Kidney glomerular epithelial cell (primary cell): ENCODE results near the gene CACNA1C.

Experiments
- DNase-seq: peaks from one replicate; lab custom pipeline; 2025; lab: John Stamatoyannopoulos, UW

The CACNA1C gene

DNA sequence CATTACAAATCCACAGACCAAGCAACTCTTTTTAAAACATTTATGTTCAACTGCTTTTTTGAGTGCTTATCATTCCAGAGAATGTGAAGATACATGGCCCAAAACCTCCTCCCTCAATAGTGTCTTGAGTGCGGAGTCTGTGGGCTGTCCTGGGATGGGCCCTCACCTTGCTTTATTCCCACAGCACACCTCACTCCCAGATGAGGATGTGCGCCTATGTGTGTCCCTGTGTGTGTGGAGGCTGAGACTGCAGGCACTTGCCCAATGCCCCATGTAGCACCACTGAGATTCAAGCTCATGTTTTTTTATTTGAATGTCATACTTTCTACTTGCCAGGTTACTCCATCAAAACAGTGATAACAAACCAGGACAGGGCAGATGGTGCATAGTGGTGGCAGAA lies 291.7 kb downstream of the CACNA1C start:
- DNase-seq, result no peak

DNA sequence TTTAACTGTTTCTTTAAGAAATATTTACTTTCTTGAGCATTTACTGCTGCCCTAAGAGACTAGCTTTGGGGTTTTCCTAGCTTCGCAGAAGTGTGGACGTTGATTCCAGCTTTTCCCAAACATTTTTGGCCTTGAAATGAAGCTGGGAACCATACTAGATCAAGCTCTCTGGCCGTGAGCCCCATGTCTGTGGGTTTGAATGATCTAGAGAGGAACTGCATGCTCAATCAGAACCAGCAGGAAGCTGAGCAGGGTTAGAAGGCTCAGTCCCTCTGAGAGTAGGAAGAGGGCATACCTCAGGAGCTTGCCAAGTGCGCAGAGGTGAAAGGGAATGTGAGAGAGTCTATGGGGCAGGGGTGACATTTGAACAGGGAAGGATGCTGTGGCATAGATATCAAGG lies 292.1 kb downstream of the CACNA1C start:
- no peak for DNase-seq

DNA sequence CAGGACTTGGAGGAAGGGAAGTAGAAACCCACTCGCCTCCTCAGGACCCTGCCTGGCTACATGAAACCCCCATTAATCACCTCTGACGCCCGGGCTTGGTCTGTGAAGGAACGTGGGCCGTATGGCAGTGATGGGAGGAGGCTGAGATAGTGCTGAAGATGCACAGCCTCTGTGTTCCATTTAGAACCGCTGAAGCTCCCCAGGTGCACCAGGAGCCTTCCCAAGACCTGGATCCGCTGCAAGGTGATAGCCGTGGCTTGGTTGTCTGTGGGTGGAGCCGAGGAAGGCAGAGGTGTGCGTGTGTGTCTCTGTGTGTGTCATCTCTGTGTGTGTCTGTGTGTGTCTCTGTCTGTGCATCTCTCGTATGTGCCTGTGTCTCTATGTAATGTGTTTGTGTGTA lies 293.1 kb downstream of the CACNA1C start:
- no peak for DNase-seq

DNA sequence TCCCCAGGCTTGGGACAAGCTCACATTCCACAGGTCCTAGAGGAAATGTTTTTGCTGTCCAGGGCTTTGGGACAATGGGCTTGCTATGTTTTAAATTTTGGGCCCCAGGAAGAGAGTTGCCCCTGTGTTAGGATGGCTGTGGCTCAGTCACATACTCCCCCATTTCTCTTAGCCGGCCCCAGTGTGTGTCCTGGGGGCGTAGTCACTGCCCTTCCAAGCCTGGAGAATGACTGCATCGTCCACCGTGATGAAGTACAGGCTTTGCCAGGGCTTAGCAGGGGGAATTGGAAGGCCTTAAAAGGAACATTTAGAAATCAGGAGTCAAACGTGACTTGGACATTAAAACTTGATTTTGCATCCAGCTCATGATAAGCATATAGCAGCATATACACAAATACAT lies 293.6 kb downstream of the CACNA1C start:
- no peak for DNase-seq

DNA sequence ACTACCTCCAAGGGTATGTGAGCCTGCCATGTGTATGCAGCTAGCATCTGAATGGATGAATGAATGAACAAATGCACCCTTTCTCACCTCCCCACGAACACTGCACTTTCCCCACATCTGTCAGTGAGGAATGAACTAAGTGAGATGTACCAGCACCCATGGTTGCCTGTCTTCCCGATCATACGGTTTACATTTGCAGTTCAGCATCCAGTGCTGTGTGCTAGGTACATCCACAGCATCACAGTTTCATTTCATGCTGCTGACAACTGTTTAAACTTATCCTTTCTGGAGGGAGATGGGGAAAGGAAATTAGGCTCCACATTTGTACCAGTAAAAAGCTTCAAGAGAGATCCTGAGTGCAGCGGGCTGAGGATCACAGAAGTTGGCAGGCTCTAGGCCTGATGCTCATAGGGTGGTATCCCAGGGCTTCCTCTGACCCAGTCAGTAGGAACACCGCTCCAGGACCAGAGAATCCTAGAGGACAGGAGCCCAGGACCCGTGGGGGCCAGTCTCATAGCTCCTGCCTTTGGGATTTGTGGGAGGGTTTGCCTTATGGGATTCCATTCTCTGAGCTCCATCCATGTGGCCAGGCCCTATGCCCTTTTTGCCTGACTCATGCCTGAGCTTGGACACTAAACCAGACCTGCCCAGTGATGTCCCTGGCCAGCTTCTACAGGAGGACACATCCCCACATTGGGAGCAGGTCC lies 294.5 kb downstream of the CACNA1C start:
- no peak for DNase-seq

DNA sequence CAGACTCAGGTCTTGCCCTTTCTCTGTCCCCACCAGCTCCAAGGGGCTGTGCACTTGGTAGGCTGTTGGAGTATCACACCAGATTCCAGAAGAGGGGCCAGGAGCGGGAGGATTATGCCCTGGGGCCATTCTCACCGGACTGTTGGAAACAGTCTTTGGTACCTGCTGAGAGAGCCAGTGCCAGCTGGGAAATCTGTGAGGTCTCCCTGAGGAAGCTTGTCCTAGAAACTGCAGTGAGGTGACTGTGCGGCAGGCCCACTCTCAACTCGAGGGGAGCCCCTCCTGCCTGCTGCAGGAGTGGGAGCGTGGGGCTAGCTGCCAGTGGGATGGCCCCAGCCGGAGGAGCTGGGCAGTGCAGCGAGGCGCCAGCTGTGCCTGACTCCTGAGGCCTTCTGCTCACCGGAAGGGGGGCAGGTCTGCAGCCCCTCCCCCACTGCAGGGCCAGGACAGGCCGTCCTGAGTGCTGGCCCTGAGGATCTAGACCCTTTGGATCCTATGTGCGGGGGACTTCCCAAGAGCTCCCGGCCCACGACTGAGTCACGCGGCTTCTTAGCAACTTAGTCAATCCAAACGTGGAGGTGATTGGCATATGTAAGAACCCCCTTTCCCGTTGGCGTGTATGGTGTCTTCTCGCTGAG lies 295.2 kb downstream of the CACNA1C start:
- DNase-seq, result no peak

DNA sequence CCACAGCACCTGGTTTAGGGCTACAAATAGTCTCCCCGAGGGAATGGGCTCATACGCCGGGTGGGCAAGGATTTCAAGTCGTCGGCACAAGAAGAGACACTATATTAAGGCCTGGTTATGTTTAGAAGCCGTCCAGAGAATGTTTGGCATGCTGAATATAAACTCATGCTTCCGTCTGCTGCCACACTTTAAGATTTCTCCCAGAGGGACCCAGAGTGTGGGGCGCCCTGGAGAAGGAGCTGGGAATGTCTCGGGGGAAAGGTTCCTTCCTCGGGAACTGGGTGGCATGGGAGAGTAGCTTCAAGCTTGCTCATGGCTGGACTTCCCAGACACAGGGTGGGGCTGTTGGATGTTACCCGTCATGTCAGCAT lies 295.7 kb downstream of the CACNA1C start:
- DNase-seq, result no peak

DNA sequence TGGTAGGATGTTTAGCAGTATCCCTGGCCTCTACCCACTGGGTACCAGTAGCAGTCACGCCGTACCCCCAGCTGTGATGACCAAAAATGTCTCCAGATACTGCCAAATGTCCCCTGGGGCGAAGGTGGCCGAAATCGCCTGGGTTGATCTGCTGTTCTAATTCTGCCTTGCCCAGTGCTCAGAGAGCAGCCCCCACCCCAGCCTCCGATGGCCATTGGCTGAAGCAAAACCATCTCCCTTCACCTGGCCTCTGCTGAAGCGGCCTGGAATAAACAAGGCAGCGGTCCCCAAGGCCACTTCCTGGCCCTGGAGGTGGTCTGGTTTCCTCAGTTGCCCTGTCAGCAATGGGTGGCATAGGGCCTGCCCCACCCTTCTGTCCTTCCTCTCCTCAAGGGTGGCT lies 298.4 kb downstream of the CACNA1C start:
- no peak for DNase-seq

DNA sequence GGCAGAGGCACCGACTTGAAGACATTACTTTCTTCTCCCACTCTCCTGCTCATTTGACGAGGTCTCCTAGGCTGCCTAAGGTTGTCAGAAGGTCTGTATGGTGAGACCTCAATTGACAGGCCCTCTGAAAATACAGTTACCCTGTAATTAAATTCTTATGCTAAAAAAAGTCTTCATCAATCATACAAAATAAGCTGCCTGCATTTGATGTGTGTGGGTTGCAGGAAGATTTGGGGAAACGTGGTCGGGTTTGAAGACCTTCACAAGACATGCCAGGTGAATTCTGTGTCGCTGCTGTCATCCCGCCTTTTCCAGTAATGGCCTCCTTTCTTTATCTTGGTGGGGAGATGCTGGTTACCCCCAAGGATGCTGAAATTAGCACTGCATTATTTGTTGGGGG lies 299.4 kb downstream of the CACNA1C start:
- DNase-seq, result no peak

DNA sequence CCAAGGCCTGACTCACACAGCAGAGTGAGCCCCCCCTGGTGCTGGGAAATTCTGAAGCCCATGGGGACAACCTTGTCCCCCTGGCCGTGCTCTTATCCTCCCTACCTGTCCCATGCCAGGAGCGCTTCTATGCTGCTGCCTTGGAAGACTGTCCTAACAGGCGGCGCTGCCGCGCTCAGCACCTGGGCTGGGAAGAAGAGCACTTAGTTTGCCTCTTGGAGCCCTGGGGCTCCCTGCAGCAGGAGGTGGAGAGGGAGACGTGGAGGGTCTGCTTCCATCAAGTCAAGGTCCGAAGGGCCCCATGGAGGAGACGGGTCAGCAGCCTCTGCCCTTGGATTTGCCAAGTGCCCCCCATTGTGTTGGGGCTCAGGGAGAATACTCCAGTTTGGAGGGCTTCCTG lies 300.5 kb downstream of the CACNA1C start:
- DNase-seq, result no peak

DNA sequence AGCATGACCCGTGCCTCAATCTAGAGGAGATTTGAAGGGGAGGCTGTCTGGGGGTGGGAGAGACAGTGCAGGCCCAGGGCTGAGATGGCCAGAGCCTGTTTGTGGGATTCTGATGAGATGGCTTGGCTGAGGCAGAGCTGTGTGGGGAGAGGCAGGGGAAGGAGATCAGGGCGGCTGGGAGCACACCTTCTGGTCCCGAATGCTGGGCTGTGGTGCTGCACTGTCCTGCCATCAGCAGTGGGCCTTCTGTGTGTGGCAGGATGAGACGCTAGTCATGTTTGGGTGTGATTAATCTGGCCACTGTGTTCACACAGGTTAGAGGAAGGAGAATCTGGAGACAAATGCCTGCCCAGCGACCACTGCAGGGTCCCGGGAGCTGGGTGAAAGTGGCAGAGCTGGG lies 300.9 kb downstream of the CACNA1C start:
- no peak for DNase-seq

DNA sequence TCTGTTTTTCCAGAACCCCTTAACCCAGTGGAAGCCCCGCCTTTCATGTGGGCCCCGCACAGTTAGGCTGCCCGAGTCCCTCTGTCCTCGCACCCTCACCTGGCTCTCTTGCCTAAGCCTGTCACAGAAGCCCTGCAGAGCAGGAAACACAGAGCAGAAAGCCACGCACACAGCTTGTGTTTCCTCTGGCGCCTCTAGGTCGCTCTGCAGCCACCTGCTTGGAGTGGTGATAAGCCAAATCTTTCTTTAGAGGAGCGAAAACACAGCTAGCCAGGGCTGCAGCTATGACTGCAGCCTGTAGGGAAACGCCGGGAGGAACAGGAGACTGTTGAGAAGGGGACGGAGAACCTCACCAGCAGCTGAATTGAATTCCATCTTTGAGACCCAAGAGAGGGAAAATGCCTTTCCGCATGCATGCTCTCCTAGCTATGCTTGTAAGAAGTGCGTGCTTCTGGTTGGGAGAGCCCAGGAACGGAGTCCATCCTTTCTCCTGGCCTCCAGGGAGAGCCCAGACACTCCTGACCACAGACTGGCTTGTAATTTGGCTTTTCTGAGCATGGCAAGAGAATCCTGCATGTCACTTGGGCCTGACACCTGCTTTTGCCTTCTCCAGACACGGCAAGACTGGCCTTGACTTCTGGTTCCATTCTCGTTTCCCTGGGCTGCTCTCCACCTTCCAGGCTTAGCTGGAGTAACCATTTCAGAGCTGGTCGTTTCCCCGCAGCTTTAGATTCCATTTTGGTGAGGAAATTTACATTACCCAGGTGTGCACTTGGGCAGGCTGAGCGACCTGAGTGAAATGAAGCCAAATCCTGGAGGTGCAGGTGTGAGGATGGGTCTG lies 301.6 kb downstream of the CACNA1C start:
- peak; percentile 51 for DNase-seq

DNA sequence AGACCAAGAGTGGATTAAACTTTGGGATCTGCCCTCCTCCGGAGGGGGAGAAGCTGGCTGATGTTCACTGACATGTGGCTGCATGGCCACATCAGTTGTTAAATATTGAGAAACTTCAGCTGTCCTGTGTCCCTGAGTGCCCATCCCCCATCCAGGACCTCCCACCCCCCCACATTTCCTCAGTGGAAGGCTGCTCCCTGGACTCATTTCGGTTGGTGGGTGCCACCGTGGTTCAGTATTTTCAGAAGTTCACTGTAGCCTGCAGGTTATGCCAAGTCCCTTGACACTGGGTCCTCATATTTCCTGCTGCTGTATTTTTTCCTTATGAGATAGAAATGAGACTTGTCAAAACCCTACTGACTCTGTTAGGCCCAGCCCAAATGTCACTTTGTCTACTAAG lies 302.4 kb downstream of the CACNA1C start:
- no peak for DNase-seq

DNA sequence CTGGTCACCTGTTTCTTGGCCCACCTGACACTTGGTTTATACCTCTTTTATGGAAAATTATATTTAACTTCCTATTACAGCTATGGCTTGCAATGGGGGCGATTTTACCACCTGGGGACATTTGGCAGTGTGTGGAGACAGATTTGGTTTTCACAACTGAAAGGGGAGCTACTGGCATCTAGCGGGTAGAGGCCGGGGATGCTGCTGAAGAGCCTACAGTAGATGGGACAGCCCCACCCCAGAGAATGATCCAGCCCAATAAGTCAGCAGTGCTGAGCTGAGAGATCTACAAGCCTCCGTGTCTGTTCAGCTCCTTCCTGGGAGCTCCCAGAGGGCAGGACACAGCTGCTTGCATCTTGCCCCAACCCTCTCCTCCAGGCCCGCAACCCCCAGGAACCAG lies 302.8 kb downstream of the CACNA1C start:
- no peak for DNase-seq

DNA sequence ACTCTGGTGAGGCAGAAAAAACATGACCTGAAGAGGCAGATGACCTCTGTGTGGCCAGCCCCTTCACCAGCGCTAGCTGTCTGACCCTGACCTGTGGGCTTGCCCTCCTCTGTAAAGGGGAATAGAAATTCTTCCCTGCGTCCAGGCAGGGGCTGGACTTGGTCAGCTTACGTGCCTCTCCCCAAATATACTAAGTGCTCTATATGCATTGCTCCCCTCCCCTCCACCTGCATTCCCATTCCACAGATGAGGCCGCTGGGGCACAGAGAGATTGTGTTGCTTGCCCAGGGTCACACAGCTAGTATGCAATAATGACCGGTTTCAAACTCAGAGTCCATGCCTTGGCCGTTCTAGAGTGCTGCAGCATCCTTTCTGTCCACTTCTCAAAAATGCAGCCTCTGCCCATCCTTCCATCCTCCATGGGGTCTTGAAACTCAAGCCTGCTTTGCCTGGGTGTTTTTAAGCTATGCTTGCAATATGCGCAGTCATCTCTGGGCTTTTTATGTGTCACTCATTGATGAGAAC lies 303.9 kb downstream of the CACNA1C start:
- no peak for DNase-seq

DNA sequence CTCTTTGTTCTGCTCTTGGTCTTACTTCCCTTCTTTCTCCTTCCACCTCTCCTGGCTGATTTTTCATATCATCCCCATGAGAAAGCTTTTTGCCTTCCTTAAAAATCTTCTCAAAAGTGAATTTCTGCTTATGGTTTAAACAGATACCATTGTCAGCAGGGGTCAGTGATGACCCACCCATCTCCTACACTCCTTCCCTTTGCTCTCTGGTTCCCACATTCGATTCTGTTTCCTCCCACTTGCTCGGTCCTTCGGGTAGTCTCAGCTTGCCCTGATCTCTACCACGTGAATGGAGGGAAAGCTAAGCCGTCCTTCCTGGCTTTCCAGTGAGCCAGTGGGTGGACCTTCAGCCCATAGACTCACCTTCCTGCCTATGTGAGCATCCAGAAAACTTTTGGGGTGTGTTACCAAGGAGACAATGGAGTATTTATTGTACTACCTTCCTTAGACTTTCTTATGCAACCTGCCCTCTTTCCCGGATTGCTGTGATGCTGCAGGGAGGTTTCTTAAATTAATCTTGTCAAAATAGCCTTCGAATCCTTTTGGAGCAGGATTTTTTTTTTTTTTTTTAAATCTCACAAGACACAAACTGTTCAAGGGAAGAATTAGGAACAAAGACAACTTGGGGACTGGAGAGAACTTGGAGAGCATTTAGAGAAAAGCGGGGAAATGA lies 306.3 kb downstream of the CACNA1C start:
- no peak for DNase-seq

DNA sequence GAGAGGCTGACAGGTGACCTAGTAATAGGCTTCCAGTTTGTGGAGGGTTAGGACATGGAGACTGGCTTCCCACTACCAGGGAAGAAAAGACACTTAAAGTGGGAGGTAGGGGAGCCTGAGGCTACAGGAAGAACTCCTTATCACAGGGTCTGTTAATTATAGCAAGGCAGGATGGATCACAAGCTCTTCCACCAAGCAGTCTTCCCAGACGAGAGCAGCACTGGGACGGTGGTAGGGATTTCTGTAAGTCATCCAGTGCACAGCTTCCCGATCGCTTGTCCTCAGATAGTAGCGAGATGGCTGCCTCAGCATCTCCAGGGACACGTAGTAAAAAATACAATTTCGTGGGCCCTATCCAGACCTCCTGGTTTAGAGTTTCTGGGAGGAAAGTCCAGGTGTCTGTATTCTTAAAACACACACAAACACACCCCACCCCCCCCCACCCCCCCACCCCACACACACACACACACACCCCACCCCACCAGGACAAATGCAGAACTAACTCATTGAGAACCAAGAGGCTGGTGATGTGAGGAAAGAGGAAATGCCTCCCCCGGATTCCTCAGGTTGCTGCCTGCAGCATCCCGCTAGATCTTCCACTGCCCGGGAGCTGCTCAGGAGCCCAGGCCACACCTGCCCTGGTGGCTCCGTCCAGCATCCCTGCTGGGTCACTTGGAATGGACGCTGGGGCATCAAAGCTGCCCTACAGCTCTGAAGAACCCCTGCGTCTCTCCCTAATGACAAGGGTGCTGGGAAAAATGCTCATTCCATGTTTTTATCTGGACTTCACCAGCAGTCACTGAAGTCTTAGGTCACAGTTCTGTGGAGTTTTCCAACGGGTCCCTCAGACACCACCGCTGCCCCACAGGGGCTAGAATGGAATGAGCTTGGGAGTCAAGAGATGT lies 307.2 kb downstream of the CACNA1C start:
- no peak for DNase-seq

DNA sequence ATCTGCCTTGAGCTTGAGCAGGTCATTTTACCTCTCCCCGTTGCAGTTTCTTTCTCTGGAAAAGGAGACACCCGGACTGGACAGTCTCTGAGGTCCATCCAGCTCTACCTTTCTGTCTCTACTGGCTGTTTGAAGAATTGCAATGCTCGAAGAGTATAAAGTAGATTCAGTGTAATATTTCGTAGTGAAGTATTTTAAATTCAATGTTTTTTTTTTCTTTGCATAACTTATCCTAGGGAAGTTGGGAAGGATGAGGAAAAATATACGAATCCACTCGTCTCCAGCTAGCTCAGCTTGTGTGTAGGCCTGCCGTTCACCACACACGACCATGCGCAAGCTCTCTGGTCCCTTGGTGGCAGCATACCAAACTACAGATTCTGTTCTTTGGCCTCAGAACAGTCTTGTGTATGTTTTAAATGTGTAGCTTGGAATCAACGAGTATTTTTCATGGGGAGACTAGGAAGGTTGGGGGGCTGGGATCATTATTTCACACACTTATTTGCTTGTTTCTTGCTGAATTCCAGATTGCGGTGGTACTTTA lies 307.9 kb downstream of the CACNA1C start:
- no peak for DNase-seq

DNA sequence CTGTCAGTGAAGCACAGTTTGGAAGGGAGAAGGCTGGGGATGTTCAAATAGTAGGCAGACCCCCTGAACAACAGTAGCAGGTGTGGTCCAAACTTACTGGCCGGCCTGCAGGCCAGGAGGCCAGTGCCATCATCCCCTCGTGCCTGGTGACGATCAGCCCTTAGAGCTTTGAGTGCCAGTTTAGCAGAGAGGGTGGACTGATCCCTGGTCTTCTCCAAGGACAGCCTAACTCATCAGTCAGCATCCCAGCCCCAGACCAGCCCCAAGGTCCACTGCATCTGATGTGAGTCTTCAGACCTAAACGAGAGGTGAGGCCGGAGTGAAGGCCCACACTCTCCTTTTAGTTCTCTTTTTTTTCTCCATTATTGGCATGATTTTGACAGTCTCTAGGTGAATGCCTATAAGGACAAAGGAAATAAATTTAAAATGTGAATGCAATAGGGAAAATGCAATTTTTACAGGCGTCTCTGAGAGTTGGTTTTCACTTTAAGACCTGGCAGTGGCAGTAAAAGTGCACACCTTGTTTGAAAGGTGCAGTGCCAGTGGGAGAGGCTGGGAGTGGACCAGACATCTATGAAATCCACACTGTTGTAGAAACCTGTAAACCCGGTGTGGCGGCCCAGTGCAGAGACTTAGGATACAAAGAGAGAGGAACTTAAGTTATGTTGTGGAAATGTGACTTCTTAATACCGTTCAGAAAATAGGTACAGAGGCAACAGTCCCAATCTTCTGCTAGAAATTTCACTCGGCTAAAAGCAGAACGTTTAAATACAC lies 311.2 kb downstream of the CACNA1C start:
- no peak for DNase-seq

DNA sequence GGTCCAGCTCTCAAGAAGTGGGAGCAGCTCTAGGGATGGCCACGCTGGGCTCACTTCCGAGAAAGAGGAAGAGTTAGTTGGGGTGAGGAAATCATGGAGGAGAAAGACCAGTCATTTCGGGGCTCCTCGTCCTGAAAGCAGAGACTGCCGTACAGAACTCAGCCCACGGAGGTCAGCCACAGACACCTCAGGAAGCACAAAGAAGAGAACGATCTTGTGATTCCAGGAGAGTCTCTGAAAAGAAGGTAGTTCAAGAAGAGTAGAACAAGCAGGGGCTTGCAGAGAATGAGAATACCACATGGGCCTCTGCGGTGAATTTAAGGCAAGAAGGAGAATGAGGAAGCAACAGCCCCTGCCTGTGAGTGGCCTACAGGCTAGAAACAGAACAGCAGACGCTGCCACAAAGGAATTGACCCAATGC lies 311.9 kb downstream of the CACNA1C start:
- no peak for DNase-seq
